Bronchial epithelial cell (primary cell): ENCODE measurements around the gene ESPL1. TPM values are rescaled to one million over a fixed set of nuclear protein-coding genes. Genes with fewer than 3 reads are reported as not detected.

Source experiments
- DNase-seq: peaks from one replicate; pipeline ENCODE4 v3.0.0-alpha.2; 2010; ENCODE audit warnings: low read depth
- FAIRE-seq: peaks from 2 replicates; lab custom pipeline; 2011; peaks lifted over from hg19 to GRCh38; lab: Jason Lieb, UNC
- H3K27me3 ChIP-seq: 2 replicates; pipeline ENCODE4 v1.5.1; 2011; ENCODE audit warnings: low read length; ENCODE audit not compliant: control insufficient read depth, insufficient read depth
- H3K36me3 ChIP-seq: 2 replicates; pipeline ENCODE4 v1.5.1; 2011; ENCODE audit warnings: low read length; ENCODE audit not compliant: control insufficient read depth, insufficient read depth
- H3K4me3 ChIP-seq: 2 replicates; pipeline ENCODE4 v1.5.1; 2011; ENCODE audit warnings: mild to moderate bottlenecking, low read depth, low read length, control low read depth
- CTCF ChIP-seq: IDR thresholded peaks from 2 replicates; pipeline ENCODE4 v1.5.1; 2011; ENCODE audit warnings: mild to moderate bottlenecking, moderate library complexity, low read length, control low read depth, inconsistent platforms; ENCODE audit not compliant: insufficient read depth, severe bottlenecking
- total RNA-seq: library from RNA; depleted of rRNA; stranded (reverse); fragments of >200 nt; gene quantifications from 2 replicates; pipeline ENCODE4 v1.2.1, GENCODE V29; 2014

ESPL1 gene
- total RNA-seq, 1 donor from 2014 or later, result 0.26 TPM

- peaks cover 20% of the 10 kb centered on the region for H3K36me3 ChIP-seq
- TF ChIP-seq CTCF, result no peak
- no peaks in the 10 kb centered on the region for H3K27me3 ChIP-seq
- DNase-seq (peak; percentile 73), FAIRE-seq (no peak)
- H3K4me3 ChIP-seq, result peak overlapping the region; percentile 50
Observed at GRCh38 chr12:53220694-53221202, 47.4 kb upstream of the ESPL1 start.

GRCh38 chr12:53221203-53222080 lies 46.7 kb upstream of the ESPL1 start:
- Histone ChIP-seq H3K4me3 (peak overlapping the region; percentile 50), H3K36me3 (peaks cover 16% of the 10 kb centered on the region), H3K27me3 (no peaks in the 10 kb centered on the region)
- no peak for FAIRE-seq
- DNase-seq, result no peak
- TF ChIP-seq CTCF, result peak; percentile 4

GRCh38 chr12:53222170-53222721 lies 45.9 kb upstream of the ESPL1 start:
- no peak for FAIRE-seq
- no peak for TF ChIP-seq CTCF
- no peak for DNase-seq
- Histone ChIP-seq H3K36me3 (peaks cover 17% of the 10 kb centered on the region), H3K4me3 (peak overlapping the region; percentile 5), H3K27me3 (no peaks in the 10 kb centered on the region)

- no peak for TF ChIP-seq CTCF
- FAIRE-seq, result no peak
Observed at GRCh38 chr12:53222806-53223261, 45.3 kb upstream of the ESPL1 start.

GRCh38 chr12:53223389-53224060 lies 44.6 kb upstream of the ESPL1 start:
- DNase-seq, result no peak
- Histone ChIP-seq H3K27me3 (no peaks in the 10 kb centered on the region), H3K36me3 (peaks cover 15% of the 10 kb centered on the region), H3K4me3 (no peak overlapping the region)
- no peak for FAIRE-seq
- no peak for TF ChIP-seq CTCF

More at GRCh38 chr12:53222806-53223261, 45.3 kb upstream of the ESPL1 start:
- Histone ChIP-seq H3K36me3 (peaks cover 18% of the 10 kb centered on the region), H3K4me3 (no peak overlapping the region), H3K27me3 (no peaks in the 10 kb centered on the region)
- DNase-seq, result no peak
